Measurements from ENCODE around the gene FDXACB1. TPM values are rescaled to one million over a fixed set of nuclear protein-coding genes. Genes with fewer than 3 reads are reported as not detected.

FDXACB1 gene
- total and polyA plus RNA-seq, 9 of the 15 experiments (the other 6 are each of a cell fraction or from before 2014, with no cell fraction given) = 3.2 to 7.5 (median 5.3) TPM

GRCh38 chr11:111923951-111924350 is 45.0 kb upstream of the FDXACB1 start:
- Histone ChIP-seq H3K4me1 (replicated peaks in 1 of 2; ENCODE audit: control insufficient read depth in 2 of 2, insufficient read depth in 2 of 2, low read length in 2 of 2) (peaks cover 31 to 37% of the 10 kb centered on the region in 2 experiments), H3K27me3 (ENCODE audit: control insufficient read depth in 2 of 2, insufficient read depth in 2 of 2, low read length in 2 of 2) (no peaks in the 10 kb centered on the region), H3K4me2 (ENCODE audit: insufficient read depth, low read length) (no peak overlapping the region), H3K4me3 (no peak overlapping the region), H3K9me3 (replicated peaks; ENCODE audit: control insufficient read depth, insufficient read depth, low read depth, low read length) (no peaks in the 10 kb centered on the region), H3K9me1 (ENCODE audit: control insufficient read depth, insufficient read depth, low read length) (no peaks in the 10 kb centered on the region), H3K36me3 (ENCODE audit: control insufficient read depth, insufficient read depth, low read length) (no peaks in the 10 kb centered on the region), H4K20me1 (replicated peaks; ENCODE audit: control insufficient read depth, insufficient read depth, low read length) (no peaks in the 10 kb centered on the region), H2AFZ (ENCODE audit: low read depth, low read length) (peak overlapping the region; percentile 93), H3K27ac (ENCODE audit: extremely low read depth, low read depth, low read length) (no peak overlapping the region), H3K79me2 (ENCODE audit: control insufficient read depth, insufficient read depth, low read length) (no peaks in the 10 kb centered on the region), H3K9ac (ENCODE audit: insufficient read depth in 1 of 2, low read depth in 2 of 2, low read length in 2 of 2) (no peak overlapping the region)
- no TSS peak for BruUV-seq (replicated peaks)
- in situ Hi-C loops (cut with MboI) = no loop called here
- POLR2A ChIA-PET = interaction anchor here (1.7 to 2.1 kb wide), 2 partner anchors 13 to 14 kb away, joined by 4 to 8 read pairs; partner anchors contain the start of genes CRYAB and DIXDC1
- TF ChIP-seq RBM22 (IDR thresholded peaks at IDR 0.05; ENCODE audit: low read depth, low read length, poor library complexity, severe bottlenecking) (no peak), MXI1 (IDR thresholded peaks at IDR 0.05; ENCODE audit: low read depth, low read length) (no peak), ZNF174 (CRISPR knock-in tag; IDR thresholded peaks at IDR 0.05) (no peak), BMI1 (IDR thresholded peaks at IDR 0.05; ENCODE audit: low read length) (no peak), ZNF507 (tag; conservative IDR thresholded peaks at IDR 0.05) (no peak), PREB (CRISPR knock-in tag; IDR thresholded peaks at IDR 0.05) (no peak), HIVEP1 (CRISPR knock-in tag; IDR thresholded peaks at IDR 0.05) (no peak), NR2C2 (CRISPR knock-in tag; IDR thresholded peaks at IDR 0.05) (no peak), NR2C2 (tag; IDR thresholded peaks at IDR 0.05) (no peak), ZNF253 (CRISPR knock-in tag; conservative IDR thresholded peaks at IDR 0.05) (no peak), SRSF1 (IDR thresholded peaks at IDR 0.05; ENCODE audit: low read depth, low read length) (no peak), CGGBP1 (CRISPR knock-in tag; IDR thresholded peaks at IDR 0.05) (no peak), TSC22D4 (tag; IDR thresholded peaks at IDR 0.05) (no peak)
- TF ChIP-seq, protein P1, sequence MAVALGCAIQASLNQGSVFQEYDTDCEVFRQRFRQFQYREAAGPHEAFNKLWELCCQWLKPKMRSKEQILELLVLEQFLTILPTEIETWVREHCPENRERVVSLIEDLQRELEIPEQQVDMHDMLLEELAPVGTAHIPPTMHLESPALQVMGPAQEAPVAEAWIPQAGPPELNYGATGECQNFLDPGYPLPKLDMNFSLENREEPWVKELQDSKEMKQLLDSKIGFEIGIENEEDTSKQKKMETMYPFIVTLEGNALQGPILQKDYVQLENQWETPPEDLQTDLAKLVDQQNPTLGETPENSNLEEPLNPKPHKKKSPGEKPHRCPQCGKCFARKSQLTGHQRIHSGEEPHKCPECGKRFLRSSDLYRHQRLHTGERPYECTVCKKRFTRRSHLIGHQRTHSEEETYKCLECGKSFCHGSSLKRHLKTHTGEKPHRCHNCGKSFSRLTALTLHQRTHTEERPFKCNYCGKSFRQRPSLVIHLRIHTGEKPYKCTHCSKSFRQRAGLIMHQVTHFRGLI (CRISPR knock-in tag; IDR thresholded peaks at IDR 0.05) = no peak
- TF ChIP-seq, protein P2, sequence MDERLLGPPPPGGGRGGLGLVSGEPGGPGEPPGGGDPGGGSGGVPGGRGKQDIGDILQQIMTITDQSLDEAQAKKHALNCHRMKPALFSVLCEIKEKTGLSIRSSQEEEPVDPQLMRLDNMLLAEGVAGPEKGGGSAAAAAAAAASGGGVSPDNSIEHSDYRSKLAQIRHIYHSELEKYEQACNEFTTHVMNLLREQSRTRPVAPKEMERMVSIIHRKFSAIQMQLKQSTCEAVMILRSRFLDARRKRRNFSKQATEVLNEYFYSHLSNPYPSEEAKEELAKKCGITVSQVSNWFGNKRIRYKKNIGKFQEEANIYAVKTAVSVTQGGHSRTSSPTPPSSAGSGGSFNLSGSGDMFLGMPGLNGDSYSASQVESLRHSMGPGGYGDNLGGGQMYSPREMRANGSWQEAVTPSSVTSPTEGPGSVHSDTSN (CRISPR knock-in tag; IDR thresholded peaks at IDR 0.05; ENCODE audit: low read depth) = no peak
- TF ChIP-seq, protein P2 (tag; conservative IDR thresholded peaks at IDR 0.05; ENCODE audit: low read depth) = no peak
- CTCF ChIA-PET (ENCODE audit: low intra/inter-chr PET ratio) = no interaction called here
- intact Hi-C loops (cut with micrococcal nuclease) = no loop called here
- DNase-seq (ENCODE audit: extremely low read depth in 1 of 4, low spot score in 3 of 4) (no peak), ATAC-seq (no peak), FAIRE-seq (no peak)

All from K562 (cell line).